Activated effector memory CD4-positive, alpha-beta T cell treated with Interleukin-2 at 50 U/mL for 16 hours (primary cell): Measurements from ENCODE around the gene XPO6.

Source experiments
- DNase-seq: peaks from one replicate; pipeline ENCODE4 v3.0.0-alpha.2; 2020

The XPO6 gene

GRCh38 chr16:28182183-28182582 lies 29.6 kb downstream of the XPO6 start:
- no peak for DNase-seq

GRCh38 chr16:28181515-28181914 lies 30.2 kb downstream of the XPO6 start:
- no peak for DNase-seq

- DNase-seq: no peak
Observed at GRCh38 chr16:28180655-28181460, 30.9 kb downstream of the XPO6 start.

GRCh38 chr16:28179354-28179753 lies 32.4 kb downstream of the XPO6 start:
- no peak for DNase-seq

GRCh38 chr16:28175715-28176114 lies 36.0 kb downstream of the XPO6 start:
- DNase-seq: no peak

GRCh38 chr16:28172336-28172735 lies 39.4 kb downstream of the XPO6 start:
- no peak for DNase-seq

GRCh38 chr16:28171816-28172215 lies 39.9 kb downstream of the XPO6 start:
- DNase-seq: no peak

GRCh38 chr16:28168991-28169554 lies 42.7 kb downstream of the XPO6 start:
- peak; percentile 43 for DNase-seq

GRCh38 chr16:28167730-28168129 lies 44.0 kb downstream of the XPO6 start:
- no peak for DNase-seq

GRCh38 chr16:28167221-28167620 lies 44.5 kb downstream of the XPO6 start:
- DNase-seq: no peak

GRCh38 chr16:28166394-28167208 lies 45.2 kb downstream of the XPO6 start:
- DNase-seq: no peak

- DNase-seq: no peak
Observed at GRCh38 chr16:28165598-28165997, 46.2 kb downstream of the XPO6 start.

GRCh38 chr16:28164140-28164539 lies 47.6 kb downstream of the XPO6 start:
- no peak for DNase-seq

GRCh38 chr16:28163699-28164098 lies 48.1 kb downstream of the XPO6 start:
- no peak for DNase-seq

- no peak for DNase-seq
Observed at GRCh38 chr16:28162326-28162877, 49.4 kb downstream of the XPO6 start.

GRCh38 chr16:28161626-28162025 lies 50.1 kb downstream of the XPO6 start:
- DNase-seq: no peak

GRCh38 chr16:28158136-28158535 lies 53.6 kb downstream of the XPO6 start:
- DNase-seq: no peak

- DNase-seq: no peak
Observed at GRCh38 chr16:28156056-28156680, 55.6 kb downstream of the XPO6 start.

GRCh38 chr16:28155293-28155692 lies 56.5 kb downstream of the XPO6 start:
- DNase-seq: no peak

GRCh38 chr16:28151180-28151579 lies 60.6 kb downstream of the XPO6 start:
- DNase-seq: no peak

GRCh38 chr16:28149011-28149888 lies 62.5 kb downstream of the XPO6 start:
- no peak for DNase-seq

- DNase-seq: no peak
Observed at GRCh38 chr16:28146536-28146935, 65.2 kb downstream of the XPO6 start.
